Panc1 (cell line): ENCODE data around the gene RUSF1. TPM values are rescaled to one million over a fixed set of nuclear protein-coding genes. Genes with fewer than 3 reads are reported as not detected.
A peak's percentile ranks its signal among the peaks of the same experiment; 100 is the strongest.
"Not testable (repeated sequence)": the region's sequence is repeated elsewhere in the genome, so short reads cannot be mapped to it uniquely, and the experiment has no call there.

ENCODE experiments used
- ATAC-seq: fragments of 200-7000 bp; cut with Tn5 transposase; 2 replicates; pipeline ENCODE4 v1.9.1; 2020; ENCODE audit warnings: mild to moderate bottlenecking, moderate library complexity
- BruUV-seq: library from RNA; stranded (reverse); fragments of 400-500 nt; replicated peaks from 2 replicates; lab custom pipeline; 2021; lab: Mats Ljungman, UMichigan
- CTCF ChIA-PET: fragments of 300-600 bp; sonication (Branson Sonifier 250); formaldehyde crosslinking; loops from one replicate; lab custom pipeline; 2022; ENCODE audit warnings: antibody characterized with exemption; lab: Charles Lee
- POLR2A ChIA-PET: fragments of 300-600 bp; sonication (Branson Sonifier 250); formaldehyde crosslinking; loops from one replicate; lab custom pipeline; 2022; ENCODE audit warnings: antibody characterized with exemption; lab: Charles Lee
- DNase-seq: peaks from one replicate; pipeline ENCODE4 v3.0.0-alpha.2; 2010; ENCODE audit warnings: low read depth, low spot score
- H3K27ac ChIP-seq: 2 replicates; pipeline ENCODE4 v1.5.1; 2011; ENCODE audit warnings: mild to moderate bottlenecking, low read length, inconsistent platforms
- H3K27me3 ChIP-seq: fragments of 200-500 bp; sonication (Bioruptor generic); 2 replicates; pipeline ENCODE4 v1.6.0; 2014; ENCODE audit warnings: low read length, inconsistent platforms; ENCODE audit not compliant: control insufficient read depth, insufficient read depth
- H3K36me3 ChIP-seq: fragments of 200-500 bp; sonication (Bioruptor generic); 2 replicates; pipeline ENCODE4 v1.5.1; 2014; ENCODE audit warnings: inconsistent platforms, mild to moderate bottlenecking, low read length, moderate library complexity; ENCODE audit not compliant: control insufficient read depth, insufficient read depth
- H3K4me1 ChIP-seq: 2 replicates; pipeline ENCODE4 v1.5.1; 2011; ENCODE audit warnings: inconsistent platforms, mild to moderate bottlenecking, low read length, moderate library complexity; ENCODE audit not compliant: control insufficient read depth, insufficient read depth
- H3K4me3 ChIP-seq, 2 experiments: 2 replicates each; pipeline ENCODE4 v1.5.1; 2011 to 2012; ENCODE audit warnings: low read depth in 2 of 2, low read length in 2 of 2, mild to moderate bottlenecking in 2 of 2, inconsistent platforms in 1 of 2, moderate library complexity in 1 of 2
- H3K9me3 ChIP-seq: fragments of 200-500 bp; sonication (Bioruptor generic); 2 replicates; pipeline ENCODE4 v1.5.1; 2014; ENCODE audit warnings: low read depth, mild to moderate bottlenecking, inconsistent platforms, low read length, moderate library complexity; ENCODE audit not compliant: control insufficient read depth, insufficient read depth
- POLR2AphosphoS5 ChIP-seq: IDR thresholded peaks from 2 replicates; pipeline ENCODE4 v1.6.1; 2012; ENCODE audit warnings: mild to moderate bottlenecking, low read depth, low read length, moderate library complexity
- SIN3A ChIP-seq: IDR thresholded peaks from 2 replicates; pipeline ENCODE4 v1.6.1; 2012; ENCODE audit warnings: low read depth, mild to moderate bottlenecking, low read length, moderate library complexity, borderline replicate concordance; ENCODE audit not compliant: insufficient read depth
- TCF7L2 ChIP-seq: IDR thresholded peaks from 2 replicates; pipeline ENCODE4 v1.6.1; 2011; ENCODE audit warnings: mild to moderate bottlenecking, low read depth, low read length, inconsistent platforms
- in situ Hi-C: cut with HindIII; loops from 2 replicates; pipeline ENCODE4 v1.10.0; 2016; ENCODE audit warnings: low sequenced_read_pairs, low pct_unique_long_range_greater_than_20kb
- intact Hi-C: fragments of 100-400 bp; cut with micrococcal nuclease; formaldehyde crosslinking; loops from one replicate; pipeline ENCODE4 v1.10.0; 2022; ENCODE audit not compliant: unreplicated experiment
- total RNA-seq: library from RNA; stranded (reverse); gene quantifications from one replicate; pipeline ENCODE4 v1.2.1, GENCODE V29; 2021; ENCODE audit not compliant: unreplicated experiment
- TF ChIP-seq, protein P1 (sequence below), 2 experiments: IDR thresholded peaks; 2 replicates each; pipeline ENCODE4 v1.6.1; 2011 to 2012; ENCODE audit warnings: low read depth in 2 of 2, control low read depth in 1 of 2, low read length in 1 of 2, mild to moderate bottlenecking in 1 of 2, moderate library complexity in 1 of 2; ENCODE audit not compliant: insufficient read depth in 1 of 2
- TF ChIP-seq, protein P2 (sequence below): fragments of 450-650 bp; IDR thresholded peaks from 2 replicates; pipeline ENCODE4 v1.5.1; 2017; ENCODE audit warnings: mild to moderate bottlenecking

Gene RUSF1
- total RNA-seq, 1 experiment from 2014 or later = 47.4 TPM

DNA sequence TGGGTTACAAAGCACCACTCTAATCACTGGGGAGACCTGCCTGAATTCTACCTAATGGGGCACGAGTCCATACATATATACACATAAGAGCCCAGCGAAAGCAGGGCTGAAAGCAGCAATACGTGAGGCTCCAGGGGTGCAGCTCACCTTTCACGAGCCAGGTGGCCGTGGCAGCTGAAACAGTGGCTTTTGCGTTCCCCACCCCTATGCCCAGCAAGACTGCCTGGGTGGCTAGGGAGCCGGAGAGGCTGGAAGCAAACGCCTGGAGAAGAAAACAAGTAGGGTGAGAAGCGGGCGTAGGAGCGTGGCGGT is 618 bp downstream of the RUSF1 start:
- in situ Hi-C loops = no loop called here
- no peak; the same call in 1 of the 2 replicates for ATAC-seq
- CTCF ChIA-PET = no interaction called here

GRCh38 chr16:31505483-31505882 is 2.7 kb downstream of the RUSF1 start:
- in situ Hi-C loops = no loop called here

More for the DNA sequence above, 618 bp downstream of the RUSF1 start:
- Histone ChIP-seq H3K36me3 (peaks cover 9% of the 10 kb centered on the region; the same call in 1 of the 2 replicates), H3K4me3 (peak overlapping the region; percentile 91 to 97), H3K27ac (peak overlapping the region; percentile 97), H3K27me3 (no peaks in the 10 kb centered on the region), H3K4me1 (peaks cover 15% of the 10 kb centered on the region), H3K9me3 (no peaks in the 10 kb centered on the region)
- intact Hi-C loops = loop anchor here (5.0 kb wide), 1 partner anchor 190 kb away; no protein-coding TSS in a partner anchor
- DNase-seq = no peak
- TF ChIP-seq SIN3A = no peak
- no TSS peak for BruUV-seq
- POLR2A ChIA-PET = no interaction called here

DNA sequence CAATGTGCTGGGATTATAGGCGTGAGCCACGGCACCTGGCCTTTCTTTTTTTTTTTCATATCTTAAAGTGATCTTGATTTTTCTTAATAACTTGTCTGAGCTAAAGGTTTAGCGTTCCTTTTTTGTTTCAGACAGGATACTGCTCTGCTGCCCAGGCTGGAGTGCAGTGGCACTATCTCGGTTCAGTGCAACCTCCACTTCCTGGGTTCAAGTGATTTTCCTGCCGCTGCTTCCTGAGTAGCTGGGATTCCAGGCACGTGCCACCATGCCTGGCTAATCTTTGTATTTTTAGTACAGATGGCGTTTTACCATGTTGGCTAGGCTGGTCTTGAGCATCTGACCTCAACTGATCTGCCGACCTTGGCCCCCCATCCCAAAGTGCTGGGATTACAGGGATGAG is 4.0 kb downstream of the RUSF1 start:
- H3K4me3 ChIP-seq = no peak overlapping the region
- DNase-seq = no peak
- no peaks in the 10 kb centered on the region for H3K9me3 ChIP-seq
- TF ChIP-seq SIN3A = no peak
- TF ChIP-seq, protein P1, sequence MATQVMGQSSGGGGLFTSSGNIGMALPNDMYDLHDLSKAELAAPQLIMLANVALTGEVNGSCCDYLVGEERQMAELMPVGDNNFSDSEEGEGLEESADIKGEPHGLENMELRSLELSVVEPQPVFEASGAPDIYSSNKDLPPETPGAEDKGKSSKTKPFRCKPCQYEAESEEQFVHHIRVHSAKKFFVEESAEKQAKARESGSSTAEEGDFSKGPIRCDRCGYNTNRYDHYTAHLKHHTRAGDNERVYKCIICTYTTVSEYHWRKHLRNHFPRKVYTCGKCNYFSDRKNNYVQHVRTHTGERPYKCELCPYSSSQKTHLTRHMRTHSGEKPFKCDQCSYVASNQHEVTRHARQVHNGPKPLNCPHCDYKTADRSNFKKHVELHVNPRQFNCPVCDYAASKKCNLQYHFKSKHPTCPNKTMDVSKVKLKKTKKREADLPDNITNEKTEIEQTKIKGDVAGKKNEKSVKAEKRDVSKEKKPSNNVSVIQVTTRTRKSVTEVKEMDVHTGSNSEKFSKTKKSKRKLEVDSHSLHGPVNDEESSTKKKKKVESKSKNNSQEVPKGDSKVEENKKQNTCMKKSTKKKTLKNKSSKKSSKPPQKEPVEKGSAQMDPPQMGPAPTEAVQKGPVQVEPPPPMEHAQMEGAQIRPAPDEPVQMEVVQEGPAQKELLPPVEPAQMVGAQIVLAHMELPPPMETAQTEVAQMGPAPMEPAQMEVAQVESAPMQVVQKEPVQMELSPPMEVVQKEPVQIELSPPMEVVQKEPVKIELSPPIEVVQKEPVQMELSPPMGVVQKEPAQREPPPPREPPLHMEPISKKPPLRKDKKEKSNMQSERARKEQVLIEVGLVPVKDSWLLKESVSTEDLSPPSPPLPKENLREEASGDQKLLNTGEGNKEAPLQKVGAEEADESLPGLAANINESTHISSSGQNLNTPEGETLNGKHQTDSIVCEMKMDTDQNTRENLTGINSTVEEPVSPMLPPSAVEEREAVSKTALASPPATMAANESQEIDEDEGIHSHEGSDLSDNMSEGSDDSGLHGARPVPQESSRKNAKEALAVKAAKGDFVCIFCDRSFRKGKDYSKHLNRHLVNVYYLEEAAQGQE (IDR thresholded peaks at IDR 0.05; ENCODE audit: insufficient read depth in 1 of 2, low read depth in 2 of 2, low read length in 1 of 2) = no peak
- TF ChIP-seq POLR2AphosphoS5 = no peak
- TF ChIP-seq, protein P2, sequence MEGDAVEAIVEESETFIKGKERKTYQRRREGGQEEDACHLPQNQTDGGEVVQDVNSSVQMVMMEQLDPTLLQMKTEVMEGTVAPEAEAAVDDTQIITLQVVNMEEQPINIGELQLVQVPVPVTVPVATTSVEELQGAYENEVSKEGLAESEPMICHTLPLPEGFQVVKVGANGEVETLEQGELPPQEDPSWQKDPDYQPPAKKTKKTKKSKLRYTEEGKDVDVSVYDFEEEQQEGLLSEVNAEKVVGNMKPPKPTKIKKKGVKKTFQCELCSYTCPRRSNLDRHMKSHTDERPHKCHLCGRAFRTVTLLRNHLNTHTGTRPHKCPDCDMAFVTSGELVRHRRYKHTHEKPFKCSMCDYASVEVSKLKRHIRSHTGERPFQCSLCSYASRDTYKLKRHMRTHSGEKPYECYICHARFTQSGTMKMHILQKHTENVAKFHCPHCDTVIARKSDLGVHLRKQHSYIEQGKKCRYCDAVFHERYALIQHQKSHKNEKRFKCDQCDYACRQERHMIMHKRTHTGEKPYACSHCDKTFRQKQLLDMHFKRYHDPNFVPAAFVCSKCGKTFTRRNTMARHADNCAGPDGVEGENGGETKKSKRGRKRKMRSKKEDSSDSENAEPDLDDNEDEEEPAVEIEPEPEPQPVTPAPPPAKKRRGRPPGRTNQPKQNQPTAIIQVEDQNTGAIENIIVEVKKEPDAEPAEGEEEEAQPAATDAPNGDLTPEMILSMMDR = no peak
- TF ChIP-seq TCF7L2 = no peak
- no peak overlapping the region for H3K27ac ChIP-seq
- no peak for ATAC-seq
- ChIA-PET POLR2A (no interaction called here), CTCF (no interaction called here)
- peaks cover 12% of the 10 kb centered on the region for H3K4me1 ChIP-seq
- BruUV-seq = no TSS peak
- in situ Hi-C loops (no loop called here), intact Hi-C loops (no loop called here)
- no peaks in the 10 kb centered on the region for H3K27me3 ChIP-seq
- H3K36me3 ChIP-seq = peaks cover 9% of the 10 kb centered on the region; the same call in 1 of the 2 replicates

More at GRCh38 chr16:31505483-31505882, 2.7 kb downstream of the RUSF1 start:
- Histone ChIP-seq H3K4me3 (no peak overlapping the region), H3K4me1 (peaks cover 15% of the 10 kb centered on the region), H3K36me3 (peaks cover 9% of the 10 kb centered on the region; the same call in 1 of the 2 replicates), H3K27me3 (no peaks in the 10 kb centered on the region), H3K9me3 (no peaks in the 10 kb centered on the region), H3K27ac (no peak overlapping the region)
- POLR2A ChIA-PET = no interaction called here
- intact Hi-C loops = loop anchor here (5.0 kb wide), 1 partner anchor 192 kb away; no protein-coding TSS in a partner anchor
- no peak for TF ChIP-seq POLR2AphosphoS5
- TF ChIP-seq, protein P1 (IDR thresholded peaks at IDR 0.05; ENCODE audit: insufficient read depth in 1 of 2, low read depth in 2 of 2, low read length in 1 of 2) = no peak
- no peak for TF ChIP-seq TCF7L2
- TF ChIP-seq SIN3A = no peak
- TF ChIP-seq, protein P2 = no peak
- ATAC-seq (no peak), DNase-seq (no peak)
- CTCF ChIA-PET = no interaction called here
- BruUV-seq = no TSS peak

DNA sequence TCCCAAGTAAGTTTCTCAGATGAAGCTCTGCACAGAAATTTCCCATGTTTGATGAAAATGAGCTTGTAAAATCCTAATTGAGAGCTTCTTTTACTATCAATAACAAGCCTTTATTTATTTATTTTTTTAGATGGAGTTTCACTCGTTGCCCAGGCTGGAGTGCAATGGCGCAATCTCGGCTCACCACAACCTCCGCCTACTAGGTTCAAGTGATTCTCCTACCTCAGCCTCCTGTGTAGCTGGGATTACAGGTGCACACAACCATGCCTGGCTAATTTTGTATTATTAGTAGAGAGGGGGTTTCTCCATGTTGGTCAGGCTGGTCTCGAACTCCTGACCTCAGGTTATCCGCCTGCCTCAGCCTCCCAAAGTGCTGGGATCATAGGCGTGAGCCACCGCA is 4.6 kb downstream of the RUSF1 start:
- H3K27ac ChIP-seq, BruUV-seq, H3K4me1 ChIP-seq, CTCF ChIA-PET, ATAC-seq, H3K27me3 ChIP-seq, H3K9me3 ChIP-seq, DNase-seq, intact Hi-C loops, H3K4me3 ChIP-seq, H3K36me3 ChIP-seq, in situ Hi-C loops, POLR2A ChIA-PET: not testable (repeated sequence)
